Neutrophil (primary cell): ENCODE data around the gene ACACA.

Experiments
- H3K27ac ChIP-seq: fragments of 200-600 bp; sonication (generic); 2 replicates; pipeline ENCODE4 v1.5.1; 2016; ENCODE audit warnings: mild to moderate bottlenecking, moderate library complexity
- H3K27me3 ChIP-seq: fragments of 200-600 bp; sonication (generic); 2 replicates; pipeline ENCODE4 v1.6.0; 2016; ENCODE audit warnings: mild to moderate bottlenecking
- H3K36me3 ChIP-seq: fragments of 200-600 bp; sonication (generic); 2 replicates; pipeline ENCODE4 v1.5.1; 2017
- H3K4me1 ChIP-seq, 2 experiments: fragments of 200-600 bp in 1 of 2; sonication (generic) in 1 of 2; 1 replicate in 1 of 2; 2 replicates in 1 of 2; pipeline versions ENCODE4 v1.5.1 to v1.6.1; 2013 to 2016; ENCODE audit warnings: low read depth in 1 of 2, low read length in 1 of 2, mild to moderate bottlenecking in 1 of 2, moderate library complexity in 1 of 2; ENCODE audit not compliant: control insufficient read depth in 1 of 2, insufficient read depth in 1 of 2
- H3K4me3 ChIP-seq, 2 experiments: fragments of 200-600 bp in 1 of 2; sonication (generic) in 1 of 2; 1 replicate in 1 of 2; 2 replicates in 1 of 2; pipeline ENCODE4 v1.5.1; 2013 to 2016; ENCODE audit warnings: low read depth in 1 of 2, low read length in 1 of 2, mild to moderate bottlenecking in 1 of 2, moderate library complexity in 1 of 2
- H3K9me3 ChIP-seq: fragments of 200-600 bp; sonication (generic); 2 replicates; pipeline ENCODE4 v1.5.1; 2016
- TF ChIP-seq, protein P1 (sequence below): fragments of 200-600 bp; sonication (generic); IDR thresholded peaks from 2 replicates; pipeline ENCODE4 v1.5.1; 2016; ENCODE audit warnings: antibody characterized with exemption

The ACACA gene

DNA sequence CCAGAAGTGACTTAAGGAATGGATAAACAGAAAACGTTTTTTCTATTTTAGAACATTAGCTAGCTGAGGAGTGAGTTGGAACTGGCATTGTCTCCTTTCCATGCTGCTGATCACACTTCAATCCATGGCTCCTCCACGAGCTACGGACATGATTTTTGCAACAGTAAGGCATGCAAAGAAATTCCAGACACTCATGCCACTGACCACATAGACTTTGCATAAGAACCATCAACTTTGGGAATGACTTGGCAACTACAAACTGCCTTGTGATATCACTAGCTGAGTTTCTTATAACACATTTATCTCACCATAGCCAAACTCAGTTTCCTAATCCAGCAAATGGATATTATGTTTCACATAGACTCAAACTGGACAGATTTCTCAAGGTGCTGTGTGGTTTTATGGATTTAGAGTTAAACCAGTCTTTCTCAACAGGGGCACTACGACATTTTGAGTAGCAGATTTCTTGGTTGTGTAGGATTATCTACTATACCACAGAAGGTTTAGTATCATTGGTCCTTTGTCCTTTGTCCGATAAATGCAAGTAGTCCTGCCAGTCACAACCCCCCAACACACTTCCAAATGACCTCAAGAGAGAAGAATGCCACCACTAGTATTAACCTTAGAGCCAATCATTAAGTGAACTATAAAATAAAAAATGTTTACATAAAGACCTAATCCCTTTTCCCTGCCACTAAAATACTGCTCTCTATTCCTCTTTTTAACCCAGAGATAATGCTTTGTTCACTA is 79.1 kb downstream of the ACACA start:
- Histone ChIP-seq H3K27ac (no peak overlapping the region), H3K36me3 (no peaks in the 10 kb centered on the region), H3K4me3 (no peak overlapping the region), H3K4me1 (no peaks in the 10 kb centered on the region), H3K9me3 (no peaks in the 10 kb centered on the region), H3K27me3 (no peaks in the 10 kb centered on the region)
- TF ChIP-seq, protein P1, sequence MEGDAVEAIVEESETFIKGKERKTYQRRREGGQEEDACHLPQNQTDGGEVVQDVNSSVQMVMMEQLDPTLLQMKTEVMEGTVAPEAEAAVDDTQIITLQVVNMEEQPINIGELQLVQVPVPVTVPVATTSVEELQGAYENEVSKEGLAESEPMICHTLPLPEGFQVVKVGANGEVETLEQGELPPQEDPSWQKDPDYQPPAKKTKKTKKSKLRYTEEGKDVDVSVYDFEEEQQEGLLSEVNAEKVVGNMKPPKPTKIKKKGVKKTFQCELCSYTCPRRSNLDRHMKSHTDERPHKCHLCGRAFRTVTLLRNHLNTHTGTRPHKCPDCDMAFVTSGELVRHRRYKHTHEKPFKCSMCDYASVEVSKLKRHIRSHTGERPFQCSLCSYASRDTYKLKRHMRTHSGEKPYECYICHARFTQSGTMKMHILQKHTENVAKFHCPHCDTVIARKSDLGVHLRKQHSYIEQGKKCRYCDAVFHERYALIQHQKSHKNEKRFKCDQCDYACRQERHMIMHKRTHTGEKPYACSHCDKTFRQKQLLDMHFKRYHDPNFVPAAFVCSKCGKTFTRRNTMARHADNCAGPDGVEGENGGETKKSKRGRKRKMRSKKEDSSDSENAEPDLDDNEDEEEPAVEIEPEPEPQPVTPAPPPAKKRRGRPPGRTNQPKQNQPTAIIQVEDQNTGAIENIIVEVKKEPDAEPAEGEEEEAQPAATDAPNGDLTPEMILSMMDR = no peak

DNA sequence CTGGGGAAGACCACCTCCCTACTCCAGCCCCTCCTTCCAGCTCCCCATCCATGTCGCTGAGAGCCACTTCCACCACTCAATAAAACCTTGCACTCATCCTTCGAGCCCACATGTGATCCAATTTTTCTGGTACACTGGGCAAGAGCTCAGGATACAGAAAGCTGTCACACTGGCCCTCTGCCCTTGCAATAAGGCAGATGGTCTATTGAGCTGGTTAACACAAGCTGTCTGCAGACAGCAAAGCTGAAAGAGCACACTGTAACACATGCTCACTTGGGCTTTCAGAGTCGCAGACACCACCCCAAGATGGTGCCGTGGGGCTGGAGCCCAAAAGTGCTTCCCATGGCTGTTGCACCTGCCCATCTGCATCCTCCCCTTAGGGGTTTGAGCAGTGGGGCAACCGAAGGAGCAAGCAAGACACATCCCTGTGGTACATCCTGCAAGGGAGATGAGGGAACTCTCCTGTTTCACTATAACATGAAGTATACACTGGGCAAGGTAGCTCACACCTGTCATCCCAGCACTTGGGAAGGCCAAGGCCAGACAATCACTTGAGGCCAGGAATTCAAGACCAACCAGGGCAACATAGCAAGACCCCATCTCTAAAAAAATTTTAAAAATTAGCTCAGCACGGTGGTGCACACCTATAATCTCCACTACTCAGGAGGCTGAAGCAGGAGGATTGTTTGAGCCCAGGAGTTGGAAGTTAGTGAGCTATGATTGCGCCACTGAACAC is 83.6 kb downstream of the ACACA start:
- H3K27ac ChIP-seq = no peak overlapping the region
- no peaks in the 10 kb centered on the region for H3K27me3 ChIP-seq
- H3K4me1 ChIP-seq = no peaks in the 10 kb centered on the region
- H3K9me3 ChIP-seq = no peaks in the 10 kb centered on the region
- H3K36me3 ChIP-seq = no peaks in the 10 kb centered on the region
- no peak overlapping the region for H3K4me3 ChIP-seq
- TF ChIP-seq, protein P1 = no peak

DNA sequence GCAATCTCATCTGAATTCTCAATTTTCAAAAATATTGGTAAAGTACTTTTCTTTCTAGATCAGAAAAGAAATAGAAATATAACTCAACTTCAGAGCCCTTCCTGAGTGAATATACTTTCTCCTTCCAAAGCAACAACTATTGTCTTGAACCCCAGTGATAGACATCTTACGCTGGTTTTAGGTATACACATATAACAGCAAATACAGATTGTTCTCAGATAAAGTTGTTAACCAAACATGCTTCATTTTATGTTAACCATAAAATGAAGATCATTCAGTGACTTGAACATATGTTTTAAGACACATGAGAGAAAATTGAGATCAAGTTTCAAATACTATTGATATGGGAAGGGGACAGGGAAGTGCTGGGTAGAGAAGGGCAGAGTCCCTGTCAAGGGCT is 84.5 kb downstream of the ACACA start:
- H3K27me3 ChIP-seq = no peaks in the 10 kb centered on the region
- no peaks in the 10 kb centered on the region for H3K4me1 ChIP-seq
- H3K9me3 ChIP-seq = no peaks in the 10 kb centered on the region
- TF ChIP-seq, protein P1 = no peak
- no peak overlapping the region for H3K27ac ChIP-seq
- no peaks in the 10 kb centered on the region for H3K36me3 ChIP-seq
- H3K4me3 ChIP-seq = no peak overlapping the region

GRCh38 chr17:37318931-37319594 is 87.6 kb downstream of the ACACA start:
- Histone ChIP-seq H3K27me3 (no peaks in the 10 kb centered on the region), H3K4me3 (no peak overlapping the region), H3K9me3 (no peaks in the 10 kb centered on the region), H3K27ac (no peak overlapping the region), H3K36me3 (no peaks in the 10 kb centered on the region), H3K4me1 (no peaks in the 10 kb centered on the region)
- TF ChIP-seq, protein P1 = no peak

GRCh38 chr17:37317867-37318266 is 88.8 kb downstream of the ACACA start:
- Histone ChIP-seq H3K4me3 (no peak overlapping the region), H3K27me3 (no peaks in the 10 kb centered on the region), H3K27ac (no peak overlapping the region), H3K4me1 (no peaks in the 10 kb centered on the region), H3K9me3 (no peaks in the 10 kb centered on the region), H3K36me3 (no peaks in the 10 kb centered on the region)
- TF ChIP-seq, protein P1 = no peak
